Suprapubic skin (tissue), 4 donors: ENCODE results near the gene SLAMF1.

Experiments used
- EP300 ChIP-seq: sonication (generic); formaldehyde crosslinking; IDR thresholded peaks from one replicate; pipeline ENCODE4 v1.6.1; 2017; ENCODE audit warnings: antibody characterized with exemption
- POLR2A ChIP-seq, 2 donors: fragments of 450-650 bp; IDR thresholded peaks; one replicate each; pipeline ENCODE4 v1.6.1; 2017; ENCODE audit warnings: antibody characterized with exemption in 2 of 2, mild to moderate bottlenecking in 2 of 2, moderate library complexity in 2 of 2
- POLR2AphosphoS5 ChIP-seq, 3 donors: sonication (generic); formaldehyde crosslinking; IDR thresholded peaks; one replicate each; pipeline ENCODE4 v1.6.1; 2017; ENCODE audit warnings: antibody characterized with exemption in 3 of 3
- TF ChIP-seq, protein P1 (sequence below), 2 donors: fragments of 200-600 bp in 1 of 2; fragments of 450-650 bp in 1 of 2; sonication (generic) in 1 of 2; IDR thresholded peaks; one replicate each; pipeline ENCODE4 v1.5.1; 2016 to 2019; ENCODE audit warnings: antibody characterized with exemption in 2 of 2, mild to moderate bottlenecking in 1 of 2, moderate library complexity in 1 of 2

DNA sequence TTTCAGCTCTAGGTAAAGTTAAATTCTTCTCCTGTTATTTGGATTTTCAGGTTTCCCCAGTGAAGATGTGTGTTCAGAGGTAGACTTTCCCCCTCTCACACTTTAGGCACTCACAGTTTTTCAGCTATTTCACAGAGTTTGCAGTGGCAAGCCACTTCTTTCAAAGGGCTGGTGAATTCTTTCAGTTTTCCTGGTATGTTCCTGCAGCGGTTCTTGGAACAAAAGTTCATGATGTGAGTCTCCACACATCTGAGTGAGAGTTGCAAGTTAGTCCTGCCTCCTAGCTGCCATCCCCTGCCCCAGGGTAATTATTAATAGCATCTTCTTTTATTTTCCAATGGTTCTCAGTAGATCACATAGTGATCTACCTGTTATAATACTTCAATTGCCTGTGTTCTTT lies 40.2 kb downstream of the SLAMF1 start:
- TF ChIP-seq, protein P1, sequence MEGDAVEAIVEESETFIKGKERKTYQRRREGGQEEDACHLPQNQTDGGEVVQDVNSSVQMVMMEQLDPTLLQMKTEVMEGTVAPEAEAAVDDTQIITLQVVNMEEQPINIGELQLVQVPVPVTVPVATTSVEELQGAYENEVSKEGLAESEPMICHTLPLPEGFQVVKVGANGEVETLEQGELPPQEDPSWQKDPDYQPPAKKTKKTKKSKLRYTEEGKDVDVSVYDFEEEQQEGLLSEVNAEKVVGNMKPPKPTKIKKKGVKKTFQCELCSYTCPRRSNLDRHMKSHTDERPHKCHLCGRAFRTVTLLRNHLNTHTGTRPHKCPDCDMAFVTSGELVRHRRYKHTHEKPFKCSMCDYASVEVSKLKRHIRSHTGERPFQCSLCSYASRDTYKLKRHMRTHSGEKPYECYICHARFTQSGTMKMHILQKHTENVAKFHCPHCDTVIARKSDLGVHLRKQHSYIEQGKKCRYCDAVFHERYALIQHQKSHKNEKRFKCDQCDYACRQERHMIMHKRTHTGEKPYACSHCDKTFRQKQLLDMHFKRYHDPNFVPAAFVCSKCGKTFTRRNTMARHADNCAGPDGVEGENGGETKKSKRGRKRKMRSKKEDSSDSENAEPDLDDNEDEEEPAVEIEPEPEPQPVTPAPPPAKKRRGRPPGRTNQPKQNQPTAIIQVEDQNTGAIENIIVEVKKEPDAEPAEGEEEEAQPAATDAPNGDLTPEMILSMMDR (IDR thresholded peaks at IDR 0.05), result no peak
- TF ChIP-seq POLR2A (IDR thresholded peaks at IDR 0.05), result no peak
- no peak for TF ChIP-seq EP300
- TF ChIP-seq POLR2AphosphoS5 (IDR thresholded peaks at IDR 0.05), result no peak
